H1 (cell line): ENCODE results near the gene RPUSD3. TPM values are rescaled to one million over a fixed set of nuclear protein-coding genes. Genes with fewer than 3 reads are reported as not detected.

Experiments
- CTCF ChIA-PET: fragments of 300-600 bp; sonication (Branson Sonifier 250); formaldehyde crosslinking; loops from one replicate; lab custom pipeline; 2021; ENCODE audit not compliant: partially characterized antibody; lab: Charles Lee
- POLR2A ChIA-PET: fragments of 300-600 bp; sonication (Branson Sonifier 250); formaldehyde crosslinking; loops from one replicate; lab custom pipeline; 2021; ENCODE audit warnings: inconsistent platforms; ENCODE audit not compliant: partially characterized antibody; lab: Charles Lee
- DNase-seq, 2 experiments: peaks; one replicate each; pipeline versions ENCODE4 v3.0.0 to v3.0.0-alpha.2; 2010 to 2022; ENCODE audit warnings: low spot score in 2 of 2, low read depth in 1 of 2, mixed read lengths in 1 of 2
- FAIRE-seq: peaks from 2 replicates; lab custom pipeline; 2011; peaks lifted over from hg19 to GRCh38; lab: Jason Lieb, UNC
- H2AFZ ChIP-seq: 2 replicates; pipeline ENCODE4 v1.8.1; 2012; ENCODE audit warnings: low read length, inconsistent platforms
- H2AK5ac ChIP-seq: 2 replicates; pipeline ENCODE4 v1.6.1; 2013; ENCODE audit warnings: low read depth, low read length
- H2BK120ac ChIP-seq: replicated peaks from 2 replicates; pipeline ENCODE3; 2013; ENCODE audit warnings: low read depth, low read length, inconsistent platforms
- H2BK12ac ChIP-seq: 2 replicates; pipeline ENCODE4 v1.6.1; 2013; ENCODE audit warnings: low read depth, low read length
- H2BK15ac ChIP-seq: 2 replicates; pipeline ENCODE4 v1.6.1; 2013; ENCODE audit warnings: low read length
- H2BK20ac ChIP-seq: 2 replicates; pipeline ENCODE4 v1.6.1; 2013; ENCODE audit warnings: low read length
- H2BK5ac ChIP-seq: 2 replicates; pipeline ENCODE4 v1.6.1; 2013; ENCODE audit warnings: low read depth, low read length
- H3K14ac ChIP-seq: 2 replicates; pipeline ENCODE4 v1.6.1; 2013; ENCODE audit warnings: inconsistent platforms; ENCODE audit not compliant: insufficient read length
- H3K18ac ChIP-seq: 2 replicates; pipeline ENCODE4 v1.6.1; 2013; ENCODE audit warnings: low read length; ENCODE audit errors: extremely low read depth
- H3K23ac ChIP-seq: 2 replicates; pipeline ENCODE4 v1.6.1; 2013; ENCODE audit warnings: inconsistent platforms; ENCODE audit not compliant: insufficient read length
- H3K23me2 ChIP-seq: 2 replicates; pipeline ENCODE4 v1.6.1; 2013; ENCODE audit warnings: low read depth, low read length
- H3K27ac ChIP-seq: 2 replicates; pipeline ENCODE4 v1.6.1; 2011; ENCODE audit warnings: low read depth, low read length, inconsistent platforms
- H3K27me3 ChIP-seq, 4 experiments: replicated peaks in 1 of 4; 1 replicate in 1 of 4; 2 replicates in 3 of 4; pipeline versions ENCODE4 v1.6.1 to v1.8.1; 2011 to 2013; ENCODE audit warnings: low read length in 3 of 4, mild to moderate bottlenecking in 3 of 4, inconsistent platforms in 2 of 4, mixed read lengths in 2 of 4, moderate library complexity in 1 of 4; ENCODE audit not compliant: control insufficient read depth in 3 of 4, insufficient read depth in 3 of 4; ENCODE audit errors: extremely low read depth in 1 of 4
- H3K36me3 ChIP-seq, 4 experiments: 2 replicates each; pipeline versions ENCODE4 v1.6.1 to v1.8.1; 2011 to 2013; ENCODE audit warnings: mild to moderate bottlenecking in 4 of 4, low read length in 3 of 4, moderate library complexity in 2 of 4, control low read depth in 1 of 4, inconsistent platforms in 1 of 4; ENCODE audit not compliant: insufficient read depth in 4 of 4, control insufficient read depth in 2 of 4
- H3K4ac ChIP-seq: replicated peaks from 2 replicates; pipeline ENCODE3; 2013; ENCODE audit warnings: low read length, low read depth, mixed read lengths, inconsistent platforms; ENCODE audit not compliant: insufficient read length
- H3K4me1 ChIP-seq, 4 experiments: replicated peaks in 1 of 4; 1 replicate in 1 of 4; 2 replicates in 3 of 4; pipeline versions ENCODE4 v1.6.1 to v1.8.1; 2011 to 2013; ENCODE audit warnings: low read length in 3 of 4, inconsistent platforms in 2 of 4, mixed read lengths in 1 of 4; ENCODE audit not compliant: insufficient read depth in 4 of 4, control insufficient read depth in 3 of 4
- H3K4me2 ChIP-seq, 2 experiments: 2 replicates each; pipeline versions ENCODE4 v1.6.1 to v1.8.1; 2011 to 2013; ENCODE audit warnings: low read depth in 2 of 2, low read length in 2 of 2, control low read depth in 1 of 2, inconsistent platforms in 1 of 2, mild to moderate bottlenecking in 1 of 2; ENCODE audit not compliant: insufficient read depth in 1 of 2
- H3K4me3 ChIP-seq, 4 experiments: fragments of 200-600, 300-600 bp in 1 of 4; sonication (generic), shearing (Covaris generic), sonication (Bioruptor Twin) in 1 of 4; 2 replicates each; pipeline versions ENCODE4 v1.5.1 to v1.8.1; 2011 to 2016; ENCODE audit warnings: low read length in 4 of 4, low read depth in 3 of 4, control low read depth in 2 of 4, inconsistent platforms in 2 of 4, mild to moderate bottlenecking in 2 of 4, mixed read lengths in 1 of 4, moderate library complexity in 1 of 4; ENCODE audit not compliant: insufficient read depth in 2 of 4; ENCODE audit errors: extremely low read depth in 1 of 4
- H3K56ac ChIP-seq: replicated peaks from 2 replicates; pipeline ENCODE3; 2013; ENCODE audit warnings: low read depth, mild to moderate bottlenecking, mixed read lengths, low read length, inconsistent platforms; ENCODE audit not compliant: insufficient read length
- H3K79me1 ChIP-seq: 2 replicates; pipeline ENCODE4 v1.6.1; 2013; ENCODE audit warnings: low read depth, low read length, control low read depth
- H3K79me2 ChIP-seq, 2 experiments: 2 replicates each; pipeline versions ENCODE4 v1.6.1 to v1.8.1; 2012 to 2013; ENCODE audit warnings: low read length in 2 of 2, mild to moderate bottlenecking in 2 of 2, inconsistent platforms in 1 of 2; ENCODE audit not compliant: insufficient read depth in 2 of 2, control insufficient read depth in 1 of 2
- H3K9ac ChIP-seq, 4 experiments: replicated peaks in 1 of 4; 1 replicate in 1 of 4; 2 replicates in 3 of 4; pipeline versions ENCODE4 v1.6.1 to v1.8.1; 2011 to 2013; ENCODE audit warnings: low read depth in 3 of 4, low read length in 3 of 4, control low read depth in 2 of 4, mild to moderate bottlenecking in 2 of 4, moderate library complexity in 2 of 4, inconsistent platforms in 1 of 4; ENCODE audit errors: extremely low read depth in 1 of 4
- H3K9me3 ChIP-seq, 2 experiments: 2 replicates each; pipeline versions ENCODE4 v1.6.1 to v1.8.1; 2012 to 2013; ENCODE audit warnings: mild to moderate bottlenecking in 2 of 2, moderate library complexity in 2 of 2, control low read depth in 1 of 2, inconsistent platforms in 1 of 2, low read depth in 1 of 2, low read length in 1 of 2, mixed read lengths in 1 of 2; ENCODE audit not compliant: insufficient read depth in 2 of 2
- H4K20me1 ChIP-seq, 2 experiments: replicated peaks in 1 of 2; 2 replicates each; pipeline versions ENCODE3 to v1.8.1; 2011 to 2013; ENCODE audit warnings: inconsistent platforms in 2 of 2, low read length in 2 of 2, mild to moderate bottlenecking in 1 of 2; ENCODE audit not compliant: insufficient read depth in 2 of 2, control insufficient read depth in 1 of 2
- H4K5ac ChIP-seq: 2 replicates; pipeline ENCODE4 v1.6.1; 2013; ENCODE audit warnings: low read length, low read depth, mixed read lengths, inconsistent platforms; ENCODE audit not compliant: insufficient read length
- H4K8ac ChIP-seq: 2 replicates; pipeline ENCODE4 v1.8.0; 2013; ENCODE audit warnings: mild to moderate bottlenecking, moderate library complexity, low read length, inconsistent platforms; ENCODE audit not compliant: insufficient read depth; ENCODE audit errors: extremely low read depth
- H4K91ac ChIP-seq: replicated peaks from 2 replicates; pipeline ENCODE3; 2013; ENCODE audit warnings: low read length, mixed read lengths, inconsistent platforms; ENCODE audit not compliant: insufficient read length
- CREB1 ChIP-seq: IDR thresholded peaks from 2 replicates; pipeline ENCODE4 v1.6.1; 2012; ENCODE audit warnings: inconsistent platforms
- E2F6 ChIP-seq: IDR thresholded peaks from 2 replicates; pipeline ENCODE4 v1.6.1; 2012; ENCODE audit warnings: inconsistent platforms
- EGR1 ChIP-seq: IDR thresholded peaks from 2 replicates; pipeline ENCODE4 v1.6.1; 2011; ENCODE audit warnings: low read depth, low read length, borderline replicate concordance
- KDM4A ChIP-seq: IDR thresholded peaks from one replicate; pipeline ENCODE4 v1.7.1; 2012; ENCODE audit warnings: low read depth, mild to moderate bottlenecking, moderate library complexity, low read length, inconsistent platforms; ENCODE audit not compliant: severe bottlenecking
- POLR2A ChIP-seq, 2 experiments: IDR thresholded peaks; 1 replicate in 1 of 2; 2 replicates in 1 of 2; pipeline ENCODE4 v1.6.1; 2011; ENCODE audit warnings: low read depth in 2 of 2, low read length in 2 of 2, mild to moderate bottlenecking in 2 of 2; ENCODE audit errors: control extremely low read depth in 1 of 2
- POLR2AphosphoS5 ChIP-seq: IDR thresholded peaks from 2 replicates; pipeline ENCODE4 v1.6.1; 2011; ENCODE audit warnings: low read depth, low read length
- POU5F1 ChIP-seq: IDR thresholded peaks from 2 replicates; pipeline ENCODE4 v1.6.1; 2011; ENCODE audit warnings: low read depth, mild to moderate bottlenecking, low read length, moderate library complexity
- RBBP5 ChIP-seq: IDR thresholded peaks from 2 replicates; pipeline ENCODE4 v1.7.1; 2012; ENCODE audit warnings: low read depth, mild to moderate bottlenecking, inconsistent platforms, low read length, moderate library complexity, borderline replicate concordance
- TAF1 ChIP-seq: IDR thresholded peaks from 2 replicates; pipeline ENCODE4 v1.6.1; 2011; ENCODE audit warnings: mild to moderate bottlenecking, low read depth, low read length
- TAF7 ChIP-seq: optimal IDR thresholded peaks from 2 replicates; pipeline ENCODE3; 2011; ENCODE audit warnings: low read depth, mild to moderate bottlenecking, inconsistent platforms, low read length, moderate library complexity, borderline replicate concordance
- WGBS, 2 experiments: shearing (Covaris generic) in 1 of 2; methylation state at CpG; one replicate each; pipeline versions ENCODE4 v1.1.6 to v1.1.7; 2013 to 2015; ENCODE audit warnings: low lambda C conversion rate in 2 of 2, mixed read lengths in 2 of 2, inconsistent platforms in 1 of 2, low coverage in 1 of 2, missing lambda C conversion rate in 1 of 2; ENCODE audit not compliant: insufficient replicate concordance in 2 of 2, insufficient coverage in 1 of 2, insufficient read length in 1 of 2; ENCODE audit errors: extremely low coverage in 1 of 2, missing lambda C conversion rate in 1 of 2; 5-methylcytosine and 5-hydroxymethylcytosine counted together
- polyA plus RNA-seq, 7 experiments: library from polyadenylated mRNA; depleted of rRNA in 3 of 7; stranded (reverse) in 5 of 7; unstranded in 2 of 7; fragments of >200 nt in 5 of 7; fragments of 200-250 nt in 2 of 7; gene quantifications; 1 replicate in 5 of 7; 2 replicates in 1 of 7; 4 replicates in 1 of 7; pipeline versions ENCODE4 v1.2.1 to v1.2.3, GENCODE V29; 2011 to 2013; ENCODE audit warnings: missing spikeins in 2 of 7, mixed read lengths in 2 of 7
- total RNA-seq: library from RNA; stranded (reverse); fragmentation: NEBNext Ultra II Directional; extraction: Animal tissue kit (Norgen Biotek cat#: 25700); gene quantifications from 2 replicates; pipeline ENCODE4 v1.2.1, GENCODE V29; 2021

The RPUSD3 gene
- total and polyA plus RNA-seq, 2 of the 8 experiments (the other 6 are each of a cell fraction or from before 2014, with no cell fraction given) = 68.4 to 154 TPM

- Histone ChIP-seq H3K9me3 (no peaks in the 10 kb centered on the region), H3K14ac (no peak within 1 kb of the TSS), H3K18ac (peak within 1 kb of the TSS; percentile 1; the same call in 1 of the 2 replicates), H3K4me1 (peaks cover 0 to 9% (median 2%) of the 10 kb centered on the region in 4 experiments; a peak in 3 of 7 replicates), H2BK5ac (no peak within 1 kb of the TSS), H3K27me3 (peaks cover 0 to 11% (median 9%) of the 10 kb centered on the region in 4 experiments; a peak in 5 of 7 replicates), H4K8ac (peak within 1 kb of the TSS; percentile 37; the same call in 1 of the 2 replicates), H2AK5ac (no peak within 1 kb of the TSS), H4K5ac (no peak within 1 kb of the TSS), H4K20me1 (peaks cover 3 to 6% of the 10 kb centered on the region in 2 experiments), H3K4me2 (peak within 1 kb of the TSS; percentile 56 to 84), H3K4me3 (peak within 1 kb of the TSS; percentile 50 to 72 (median 58)), H2BK15ac (no peak within 1 kb of the TSS), H3K4ac (no peak within 1 kb of the TSS), H2BK120ac (no peak within 1 kb of the TSS), H3K27ac (peak within 1 kb of the TSS; percentile 3; the same call in 1 of the 2 replicates), H3K79me2 (no peaks in the 10 kb centered on the region), H3K36me3 (peaks cover 10 to 17% (median 13%) of the 10 kb centered on the region in 4 experiments; a peak in 7 of 8 replicates), H3K79me1 (no peaks in the 10 kb centered on the region), H2BK20ac (no peak within 1 kb of the TSS), H3K56ac (no peak within 1 kb of the TSS), H3K23me2 (peaks cover 2% of the 10 kb centered on the region; the same call in 1 of the 2 replicates), H3K23ac (no peak within 1 kb of the TSS), H3K9ac (peak within 1 kb of the TSS; percentile 23 to 75 (median 58); a peak in 6 of 7 replicates), H2AFZ (no peak within 1 kb of the TSS), H4K91ac (no peak within 1 kb of the TSS), H2BK12ac (no peak within 1 kb of the TSS)
- peak in 1 of 2 experiments; percentile 88 for DNase-seq
- ChIA-PET CTCF (interaction anchor here (1.0 to 4.9 kb wide), 6 partner anchors 9 to 173 kb away, joined by 3 to 30 read pairs (median 8); no protein-coding TSS in a partner anchor), POLR2A (interaction anchor here (0.9 to 7.8 kb wide), 13 partner anchors 10 to 137 kb away, joined by 3 to 71 read pairs (median 4); partner anchors contain the start of genes ARPC4, CAMK1, RPUSD3 and TADA3)
- WGBS, 2 experiments = 6% methylated on average over 36 of the region's 76 CpGs; no CpG with 5 or more reads in 1 of the 2 experiments
- FAIRE-seq = no peak
- TF ChIP-seq TAF1 (0 out of 2 replicates have a peak, but pooled peaks have one; percentile 26), EGR1 (no peak), RBBP5 (0 out of 2 replicates have a peak, but pooled peaks have one; percentile 42), TAF7 (peak; percentile 50), E2F6 (peak; percentile 45), KDM4A (peak; percentile 71), POLR2A (IDR thresholded peaks at IDR 0.05; ENCODE audit: control extremely low read depth in 1 of 2, low read depth in 2 of 2, low read length in 2 of 2) (no peak; a peak in 1 of 3 replicates), POLR2AphosphoS5 (peak; percentile 33; the same call in 1 of the 2 replicates), CREB1 (0 out of 2 replicates have a peak, but pooled peaks have one; percentile 26), POU5F1 (no peak)
These were observed 34.0 kb downstream of the RPUSD3 start, which contains the start of gene TTLL3 for GRCh38 chr3:9809615-9810432. Gene TTLL3, plus strand, starts transcription at chr3:9810262. Its CDS starts 400 bp downstream, at chr3:9810662.
